Measurements from ENCODE around the gene CTAG1A. TPM values are rescaled to one million over a fixed set of nuclear protein-coding genes. Genes with fewer than 3 reads are reported as not detected.
"Not testable (repeated sequence)": the region's sequence is repeated elsewhere in the genome, so short reads cannot be mapped to it uniquely, and the experiment has no call there.

CTAG1A gene
- total and polyA plus RNA-seq, 7 donors: not detected

DNA sequence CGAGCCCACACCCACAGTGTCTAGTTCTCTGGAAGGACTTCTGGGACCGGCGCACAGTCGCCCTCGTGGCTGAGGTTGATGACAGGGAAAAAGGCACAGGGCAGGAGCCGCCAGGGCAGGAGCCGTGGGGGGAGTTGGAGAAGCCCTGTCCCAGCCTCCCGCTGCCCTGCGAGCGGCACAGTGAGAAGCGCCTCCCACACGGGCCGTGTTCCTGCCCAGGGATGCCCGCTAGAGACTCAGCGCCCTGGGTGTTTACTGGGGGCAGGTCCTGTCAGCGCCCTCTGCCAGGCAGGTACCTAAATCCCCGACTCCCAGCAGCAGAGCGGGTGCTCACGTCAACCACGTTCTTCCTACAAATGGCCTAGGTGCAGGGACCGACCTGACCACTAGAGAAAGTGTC lies 26.0 kb upstream of the CTAG1A start:
- H3K4me3 ChIP-seq; H3K27ac ChIP-seq; intact Hi-C loops (cut with DNase I); H3K9me3 ChIP-seq; H3K27me3 ChIP-seq (ENCODE audit: insufficient read depth in 3 of 3, low read length in 2 of 3); DNase-seq; ATAC-seq; H3K4me1 ChIP-seq; H3K36me3 ChIP-seq (ENCODE audit: insufficient read depth in 1 of 2, low read depth in 1 of 2): not testable (repeated sequence)
- 94 to 100% methylated on average over 1 to 8 of the region's 21 CpGs; no CpG with 5 or more reads in 1 of the 3 donors for WGBS, 3 donors

DNA sequence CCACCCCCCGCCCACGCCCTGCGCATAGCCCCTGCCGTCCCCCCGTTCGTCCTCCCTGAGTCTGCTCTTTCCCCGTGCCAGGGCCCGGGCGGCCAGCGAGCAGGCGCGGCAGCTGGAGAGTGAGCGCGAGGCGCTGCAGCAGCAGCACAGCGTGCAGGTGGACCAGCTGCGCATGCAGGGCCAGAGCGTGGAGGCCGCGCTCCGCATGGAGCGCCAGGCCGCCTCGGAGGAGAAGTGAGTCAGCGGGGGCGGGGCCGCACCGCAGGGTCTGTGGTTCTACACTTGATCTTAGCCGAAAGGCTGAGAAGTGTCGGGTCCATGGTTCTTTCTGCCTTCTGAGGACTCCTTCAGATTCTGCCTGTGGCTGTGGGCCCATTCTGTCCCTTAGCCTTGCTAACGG lies 24.6 kb upstream of the CTAG1A start:
- H3K27me3 ChIP-seq (ENCODE audit: insufficient read depth in 3 of 3, low read length in 2 of 3); H3K9me3 ChIP-seq; ATAC-seq; DNase-seq; H3K4me1 ChIP-seq; H3K36me3 ChIP-seq (ENCODE audit: insufficient read depth in 1 of 2, low read depth in 1 of 2); H3K27ac ChIP-seq; intact Hi-C loops (cut with DNase I); H3K4me3 ChIP-seq: not testable (repeated sequence)
- 60 to 80% (median 64%) methylated on average over 8 to 12 of the region's 31 CpGs for WGBS, 3 donors

DNA sequence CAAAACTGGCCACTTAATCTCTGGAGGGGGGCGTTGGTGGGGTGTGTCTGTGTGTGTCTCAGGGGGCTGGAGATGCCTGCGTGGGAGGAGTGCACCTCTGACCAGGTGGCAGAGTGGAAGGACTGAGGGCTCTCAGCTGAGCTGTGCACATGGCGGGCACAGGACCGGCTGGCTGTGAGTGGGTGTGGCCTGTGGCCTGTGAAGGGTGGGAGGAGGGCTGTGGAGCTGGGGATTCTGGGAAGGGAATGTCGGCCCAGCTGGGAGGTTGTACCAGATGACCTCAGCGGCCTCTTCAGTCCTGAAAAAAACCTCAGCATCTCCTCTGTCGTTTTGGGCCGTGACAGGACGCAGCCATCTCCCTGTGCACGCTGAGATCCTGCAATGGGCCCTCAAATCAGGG lies 22.6 kb upstream of the CTAG1A start:
- no CpG with 5 or more reads among the region's 10 CpGs for WGBS, 3 donors
- intact Hi-C loops (cut with DNase I); H3K9me3 ChIP-seq; H3K27me3 ChIP-seq (ENCODE audit: insufficient read depth in 3 of 3, low read length in 2 of 3); H3K36me3 ChIP-seq (ENCODE audit: insufficient read depth in 1 of 2, low read depth in 1 of 2); H3K4me3 ChIP-seq; DNase-seq; H3K4me1 ChIP-seq; H3K27ac ChIP-seq: not testable (repeated sequence)
- ATAC-seq: peak; percentile 47 to 81 (median 57)

DNA sequence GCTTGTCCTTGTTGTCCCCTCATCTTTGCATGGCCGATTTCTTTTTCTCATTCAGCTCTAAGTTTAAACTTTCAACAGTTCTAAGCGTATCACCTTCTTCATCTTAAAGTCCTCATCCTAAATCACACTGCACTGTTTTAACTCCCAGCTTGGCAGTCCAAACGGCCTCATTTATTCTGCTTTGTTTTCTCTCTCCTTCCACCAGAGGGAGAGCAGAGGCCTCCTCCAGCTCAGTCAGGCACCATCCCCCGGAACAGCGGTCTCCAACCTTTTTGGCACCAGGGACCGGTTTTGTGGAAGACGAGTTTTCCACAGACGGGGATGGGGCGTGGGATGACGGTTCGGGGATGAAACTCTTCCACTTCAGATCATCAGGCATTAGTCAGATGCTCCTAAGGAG lies 14.6 kb upstream of the CTAG1A start:
- ATAC-seq; H3K27me3 ChIP-seq (ENCODE audit: insufficient read depth in 3 of 3, low read length in 2 of 3); DNase-seq; H3K36me3 ChIP-seq (ENCODE audit: insufficient read depth in 1 of 2, low read depth in 1 of 2); intact Hi-C loops (cut with DNase I); H3K4me1 ChIP-seq; H3K27ac ChIP-seq; H3K4me3 ChIP-seq; H3K9me3 ChIP-seq: not testable (repeated sequence)
- WGBS, 3 donors: no CpG with 5 or more reads among the region's 11 CpGs

DNA sequence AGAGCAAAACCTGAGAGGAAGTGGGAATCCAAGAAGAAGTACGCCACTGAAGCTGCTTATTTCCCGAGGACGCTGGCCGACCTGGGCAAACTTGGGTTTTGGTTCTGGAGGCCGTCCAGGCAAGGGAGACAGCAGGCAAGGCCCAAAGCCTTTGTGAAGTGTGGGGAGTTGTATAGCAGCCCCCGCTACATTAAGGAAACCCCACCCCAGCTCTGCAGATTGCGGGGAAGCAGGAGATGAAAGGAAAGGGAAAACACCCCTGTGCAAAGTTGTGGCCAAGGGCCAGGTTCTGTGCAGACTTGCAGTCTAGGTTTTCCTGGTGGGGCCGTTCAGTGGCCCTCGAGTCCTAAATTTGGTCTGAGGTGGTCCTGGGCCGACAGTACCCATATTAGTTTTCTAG lies 11.9 kb upstream of the CTAG1A start:
- H3K9me3 ChIP-seq; ATAC-seq; H3K27ac ChIP-seq; H3K4me1 ChIP-seq; H3K4me3 ChIP-seq; intact Hi-C loops (cut with DNase I); H3K36me3 ChIP-seq (ENCODE audit: insufficient read depth in 1 of 2, low read depth in 1 of 2); H3K27me3 ChIP-seq (ENCODE audit: insufficient read depth in 3 of 3, low read length in 2 of 3); DNase-seq: not testable (repeated sequence)
- WGBS, 3 donors: no CpG with 5 or more reads among the region's 10 CpGs

DNA sequence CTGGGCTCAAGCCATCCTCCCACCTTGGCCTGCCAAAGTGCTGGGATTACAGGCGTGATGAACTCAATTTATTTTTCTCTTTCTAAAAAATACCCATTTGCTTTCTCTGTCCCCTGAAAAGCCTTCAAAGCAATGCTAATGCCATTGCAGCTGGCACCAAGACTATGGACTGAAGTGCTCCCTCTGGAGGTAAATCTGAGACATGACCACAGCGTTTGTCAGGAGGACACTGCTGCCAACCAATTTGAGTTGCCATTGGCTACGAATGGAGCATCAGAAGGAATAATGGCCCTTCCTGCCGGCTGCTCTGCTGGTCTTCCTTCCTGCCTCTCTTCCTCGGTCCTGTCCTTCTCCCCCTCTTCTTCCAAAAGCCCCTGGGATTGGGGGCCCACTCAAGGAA lies 9.9 kb upstream of the CTAG1A start:
- WGBS, 3 donors: no CpG with 5 or more reads among the region's 5 CpGs
- ATAC-seq: peak in 3 of 4 donors; percentile 53 to 61 (median 60)
- H3K9me3 ChIP-seq; H3K4me1 ChIP-seq; H3K27me3 ChIP-seq (ENCODE audit: insufficient read depth in 3 of 3, low read length in 2 of 3); H3K4me3 ChIP-seq; H3K27ac ChIP-seq; intact Hi-C loops (cut with DNase I); H3K36me3 ChIP-seq (ENCODE audit: insufficient read depth in 1 of 2, low read depth in 1 of 2); DNase-seq: not testable (repeated sequence)

DNA sequence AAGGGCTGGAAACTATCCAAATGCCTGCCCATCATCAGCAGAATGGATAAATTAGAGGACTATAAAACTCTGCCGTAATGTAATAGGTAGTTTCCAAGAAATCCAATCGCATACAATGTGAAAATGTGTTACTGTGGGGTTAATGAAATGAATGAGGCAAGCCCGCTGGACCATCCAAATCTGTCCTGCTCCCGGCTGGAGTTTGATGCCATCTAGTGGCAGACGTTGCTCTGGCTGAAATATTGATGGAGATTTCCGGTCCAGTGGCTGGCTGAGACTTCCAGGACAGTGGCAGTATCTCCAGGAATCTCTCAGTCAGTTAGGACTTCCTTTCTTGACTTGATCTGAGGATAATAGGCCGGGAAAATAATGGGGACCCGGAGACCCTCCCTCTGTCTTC lies 1.9 kb upstream of the CTAG1A start:
- intact Hi-C loops (cut with DNase I): not testable (repeated sequence)
- WGBS, 3 donors: no CpG with 5 or more reads among the region's 8 CpGs
- ATAC-seq: peak in 3 of 4 donors; percentile 40 to 64 (median 42)

DNA sequence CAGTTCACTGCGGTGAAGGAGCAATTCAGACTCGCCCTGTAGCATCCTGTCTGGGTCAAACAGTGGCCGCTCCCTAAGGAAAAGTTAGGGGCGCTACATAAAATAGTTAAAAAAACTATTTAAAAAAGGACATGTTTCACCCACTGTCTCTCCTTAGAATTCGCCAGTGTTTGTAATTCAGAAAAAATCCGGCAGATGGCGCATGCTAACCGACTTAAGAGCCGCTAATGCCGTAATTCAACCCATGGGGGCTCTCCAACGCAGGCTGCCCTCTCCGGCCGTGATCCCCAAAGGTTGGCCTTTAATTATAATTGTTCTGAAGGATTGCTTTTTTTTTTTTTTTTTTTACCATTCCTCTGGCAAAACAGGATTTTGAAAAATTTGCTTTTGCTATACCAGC lies 5.5 kb downstream of the CTAG1A start:
- not testable (repeated sequence) for H3K9me3 ChIP-seq
- WGBS, 3 donors: no CpG with 5 or more reads among the region's 13 CpGs

More for the DNA sequence above, 1.9 kb upstream of the CTAG1A start:
- not testable (repeated sequence) for H3K27ac ChIP-seq; H3K4me3 ChIP-seq; H3K27me3 ChIP-seq (ENCODE audit: insufficient read depth in 3 of 3, low read length in 2 of 3); H3K9me3 ChIP-seq; H3K4me1 ChIP-seq; H3K36me3 ChIP-seq (ENCODE audit: insufficient read depth in 1 of 2, low read depth in 1 of 2); DNase-seq

DNA sequence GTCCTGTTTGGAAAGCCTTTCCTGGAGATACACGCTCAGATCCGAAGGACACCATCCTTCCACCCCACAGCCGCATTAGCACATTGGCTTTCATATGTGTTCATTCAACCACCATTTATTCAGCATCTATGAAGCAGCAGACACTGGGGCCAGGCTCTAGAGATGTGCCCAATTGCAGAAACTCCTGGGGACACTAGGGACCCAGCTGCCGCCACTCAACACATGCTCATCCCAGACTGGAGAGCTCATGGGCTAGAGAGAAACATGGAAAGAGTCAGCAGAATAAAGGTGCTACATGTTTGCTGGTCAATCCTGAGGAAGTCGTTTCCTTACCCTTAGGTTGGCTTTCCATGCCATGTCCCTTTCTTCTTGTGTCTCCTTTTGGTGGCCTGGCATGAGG lies 7.6 kb downstream of the CTAG1A start:
- intact Hi-C loops (cut with DNase I): no loop called here
- Histone ChIP-seq H3K27ac (no peak overlapping the region), H3K4me1 (no peaks in the 10 kb centered on the region), H3K4me3 (no peak overlapping the region), H3K27me3 (ENCODE audit: insufficient read depth in 3 of 3, low read length in 2 of 3) (peaks cover 0 to 18% (median 0%) of the 10 kb centered on the region in 3 donors), H3K9me3 (no peaks in the 10 kb centered on the region), H3K36me3 (ENCODE audit: insufficient read depth in 1 of 2, low read depth in 1 of 2) (no peaks in the 10 kb centered on the region)
- TF ChIP-seq, protein P1, sequence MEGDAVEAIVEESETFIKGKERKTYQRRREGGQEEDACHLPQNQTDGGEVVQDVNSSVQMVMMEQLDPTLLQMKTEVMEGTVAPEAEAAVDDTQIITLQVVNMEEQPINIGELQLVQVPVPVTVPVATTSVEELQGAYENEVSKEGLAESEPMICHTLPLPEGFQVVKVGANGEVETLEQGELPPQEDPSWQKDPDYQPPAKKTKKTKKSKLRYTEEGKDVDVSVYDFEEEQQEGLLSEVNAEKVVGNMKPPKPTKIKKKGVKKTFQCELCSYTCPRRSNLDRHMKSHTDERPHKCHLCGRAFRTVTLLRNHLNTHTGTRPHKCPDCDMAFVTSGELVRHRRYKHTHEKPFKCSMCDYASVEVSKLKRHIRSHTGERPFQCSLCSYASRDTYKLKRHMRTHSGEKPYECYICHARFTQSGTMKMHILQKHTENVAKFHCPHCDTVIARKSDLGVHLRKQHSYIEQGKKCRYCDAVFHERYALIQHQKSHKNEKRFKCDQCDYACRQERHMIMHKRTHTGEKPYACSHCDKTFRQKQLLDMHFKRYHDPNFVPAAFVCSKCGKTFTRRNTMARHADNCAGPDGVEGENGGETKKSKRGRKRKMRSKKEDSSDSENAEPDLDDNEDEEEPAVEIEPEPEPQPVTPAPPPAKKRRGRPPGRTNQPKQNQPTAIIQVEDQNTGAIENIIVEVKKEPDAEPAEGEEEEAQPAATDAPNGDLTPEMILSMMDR (IDR thresholded peaks at IDR 0.05): no peak
- ATAC-seq: no peak
- 84 to 89% (median 85%) methylated on average over 5 of the region's 5 CpGs for WGBS, 3 donors
- no peak for DNase-seq

More for the DNA sequence above, 5.5 kb downstream of the CTAG1A start:
- H3K4me3 ChIP-seq; intact Hi-C loops (cut with DNase I); H3K27ac ChIP-seq; H3K36me3 ChIP-seq (ENCODE audit: insufficient read depth in 1 of 2, low read depth in 1 of 2); H3K4me1 ChIP-seq; ATAC-seq; DNase-seq: not testable (repeated sequence)
- H3K27me3 ChIP-seq (ENCODE audit: insufficient read depth in 3 of 3, low read length in 2 of 3): peaks cover 0 to 18% (median 0%) of the 10 kb centered on the region in 3 donors
